Activated CD4-positive, alpha-beta T cell treated with anti-CD3 and anti-CD28 coated beads for 36 hours (primary cell): ENCODE data around the gene RNF133. TPM values are rescaled to one million over a fixed set of nuclear protein-coding genes. Genes with fewer than 3 reads are reported as not detected.

Experiments
- ATAC-seq: fragments of 200-7000 bp; cut with Tn5 transposase; one replicate; pipeline ENCODE4 v1.10.0; 2021; ENCODE audit warnings: mild to moderate bottlenecking, moderate library complexity
- CTCF ChIA-PET: fragments of 350-600 bp; sonication (Branson Sonifier 250); formaldehyde crosslinking; loops from one replicate; lab custom pipeline; 2021; ENCODE audit warnings: antibody characterized with exemption; lab: Charles Lee
- POLR2A ChIA-PET: fragments of 350-600 bp; sonication (Branson Sonifier 250); formaldehyde crosslinking; loops from one replicate; lab custom pipeline; 2021; ENCODE audit warnings: antibody characterized with exemption, inconsistent platforms; lab: Charles Lee
- DNase-seq: peaks from one replicate; pipeline ENCODE4 v3.0.0-alpha.2; 2020
- H3K27ac Mint-ChIP-seq: one replicate; pipeline ENCODE4 v1.8.0; 2021; ENCODE audit warnings: mixed read lengths
- H3K27me3 Mint-ChIP-seq: one replicate; pipeline ENCODE4 v1.8.0; 2021; ENCODE audit warnings: mixed read lengths
- H3K36me3 Mint-ChIP-seq: one replicate; pipeline ENCODE4 v1.8.0; 2021; ENCODE audit warnings: low read depth, mixed read lengths
- H3K4me1 Mint-ChIP-seq: one replicate; pipeline ENCODE4 v1.8.0; 2021; ENCODE audit warnings: mixed read lengths
- H3K4me3 Mint-ChIP-seq: one replicate; pipeline ENCODE4 v1.8.0; 2021; ENCODE audit warnings: mild to moderate bottlenecking, moderate library complexity, mixed read lengths
- H3K9me3 Mint-ChIP-seq: one replicate; pipeline ENCODE4 v1.8.0; 2021; ENCODE audit warnings: low read depth, mixed read lengths
- intact Hi-C, 2 experiments: fragments of 100-400 bp; cut with DNase I in 1 of 2; cut with micrococcal nuclease in 1 of 2; formaldehyde crosslinking; loops; one replicate each; pipeline versions ENCODE4 v1.14.2 to v1.15.1; 2022 to 2024; cut with DNase I, micrococcal nuclease
- total RNA-seq, 2 experiments: library from RNA; stranded (reverse); gene quantifications; one replicate each; pipeline ENCODE4 v1.2.3, GENCODE V29; 2021

The RNF133 gene
- total RNA-seq, 2 experiments from 2014 or later = not detected

- ATAC-seq = no peak
- DNase-seq = no peak
- Mint-ChIP-seq H3K27ac (no peak overlapping the region), H3K4me1 (no peaks in the 10 kb centered on the region), H3K9me3 (peaks cover 7% of the 10 kb centered on the region), H3K36me3 (no peaks in the 10 kb centered on the region), H3K27me3 (no peaks in the 10 kb centered on the region), H3K4me3 (no peak overlapping the region)
- POLR2A ChIA-PET = no interaction called here
- intact Hi-C loops = no loop called here
- CTCF ChIA-PET = no interaction called here
These were observed 25.0 kb downstream of the RNF133 start for GRCh38 chr7:122673951-122674350.

GRCh38 chr7:122672536-122672935 lies 26.4 kb downstream of the RNF133 start:
- peaks cover 4% of the 10 kb centered on the region for H3K9me3 Mint-ChIP-seq
- CTCF ChIA-PET = no interaction called here
- DNase-seq (no peak), ATAC-seq (no peak)
- H3K27ac Mint-ChIP-seq = no peak overlapping the region
- no peaks in the 10 kb centered on the region for H3K27me3 Mint-ChIP-seq
- POLR2A ChIA-PET = no interaction called here
- no peaks in the 10 kb centered on the region for H3K4me1 Mint-ChIP-seq
- intact Hi-C loops = no loop called here
- no peak overlapping the region for H3K4me3 Mint-ChIP-seq
- no peaks in the 10 kb centered on the region for H3K36me3 Mint-ChIP-seq

GRCh38 chr7:122663733-122664132 lies 35.2 kb downstream of the RNF133 start:
- no peaks in the 10 kb centered on the region for H3K4me1 Mint-ChIP-seq
- H3K36me3 Mint-ChIP-seq = no peaks in the 10 kb centered on the region
- intact Hi-C loops = no loop called here
- no peaks in the 10 kb centered on the region for H3K9me3 Mint-ChIP-seq
- H3K27ac Mint-ChIP-seq = no peak overlapping the region
- ChIA-PET CTCF (no interaction called here), POLR2A (no interaction called here)
- H3K4me3 Mint-ChIP-seq = no peak overlapping the region
- no peaks in the 10 kb centered on the region for H3K27me3 Mint-ChIP-seq
- DNase-seq (no peak), ATAC-seq (no peak)

- intact Hi-C loops = no loop called here
- H3K4me1 Mint-ChIP-seq = no peaks in the 10 kb centered on the region
These were observed 40.1 kb downstream of the RNF133 start for GRCh38 chr7:122658856-122659255.

GRCh38 chr7:122653685-122654084 lies 45.2 kb downstream of the RNF133 start:
- ATAC-seq (no peak), DNase-seq (no peak)
- intact Hi-C loops = no loop called here
- Mint-ChIP-seq H3K27ac (no peak overlapping the region), H3K4me1 (no peaks in the 10 kb centered on the region), H3K27me3 (no peaks in the 10 kb centered on the region), H3K36me3 (no peaks in the 10 kb centered on the region), H3K4me3 (no peak overlapping the region), H3K9me3 (peaks cover 3% of the 10 kb centered on the region)
- ChIA-PET POLR2A (no interaction called here), CTCF (interaction anchor here (0.6 kb wide), 1 partner anchor 1353 kb away, joined by 3 read pairs; no protein-coding TSS in a partner anchor)

More at GRCh38 chr7:122658856-122659255, 40.1 kb downstream of the RNF133 start:
- ChIA-PET CTCF (interaction anchor here (0.6 to 0.7 kb wide), 2 partner anchors 44 to 347 kb away, joined by 3 to 5 read pairs; partner anchors contain the start of gene RNF148), POLR2A (no interaction called here)
- H3K27ac Mint-ChIP-seq = no peak overlapping the region
- no peaks in the 10 kb centered on the region for H3K27me3 Mint-ChIP-seq
- DNase-seq (no peak), ATAC-seq (no peak)
- no peak overlapping the region for H3K4me3 Mint-ChIP-seq
- no peaks in the 10 kb centered on the region for H3K36me3 Mint-ChIP-seq
- peaks cover 2% of the 10 kb centered on the region for H3K9me3 Mint-ChIP-seq

GRCh38 chr7:122652876-122653275 lies 46.0 kb downstream of the RNF133 start:
- ChIA-PET CTCF (no interaction called here), POLR2A (no interaction called here)
- ATAC-seq = no peak
- no peak overlapping the region for H3K27ac Mint-ChIP-seq
- no peak for DNase-seq
- no peak overlapping the region for H3K4me3 Mint-ChIP-seq
- H3K9me3 Mint-ChIP-seq = peaks cover 3% of the 10 kb centered on the region
- H3K27me3 Mint-ChIP-seq = no peaks in the 10 kb centered on the region
- intact Hi-C loops = no loop called here
- no peaks in the 10 kb centered on the region for H3K4me1 Mint-ChIP-seq
- H3K36me3 Mint-ChIP-seq = no peaks in the 10 kb centered on the region

GRCh38 chr7:122651451-122651850 lies 47.5 kb downstream of the RNF133 start:
- Mint-ChIP-seq H3K36me3 (no peaks in the 10 kb centered on the region), H3K27ac (no peak overlapping the region), H3K4me3 (no peak overlapping the region), H3K4me1 (no peaks in the 10 kb centered on the region), H3K27me3 (no peaks in the 10 kb centered on the region), H3K9me3 (peaks cover 3% of the 10 kb centered on the region)
- ChIA-PET POLR2A (no interaction called here), CTCF (no interaction called here)
- DNase-seq = no peak
- no peak for ATAC-seq
- intact Hi-C loops = no loop called here

Other genes starting within 250 kb of the RNF133 start
- gene RNF148, start 3.8 kb upstream of the RNF133 start, total RNA-seq = not detected
- not detected for gene CADPS2, start 187.3 kb upstream of the RNF133 start, total RNA-seq